Central memory CD8-positive, alpha-beta T cell (primary cell): ENCODE results near the gene FARS2.

Experiments
- ATAC-seq: fragments of 150-1000 bp; cut with Tn5 transposase; replicated peaks from 2 replicates; pipeline ENCODE4 v1.10.0; 2022; ENCODE audit warnings: mild to moderate bottlenecking, moderate FRiP score, moderate number of reproducible peaks; ENCODE audit not compliant: poor library complexity, severe bottlenecking; ENCODE audit errors: extremely low read depth
- DNase-seq, 2 donors: peaks; one replicate each; pipeline ENCODE4 v3.0.0; 2021; ENCODE audit warnings: low spot score in 2 of 2
- H3K27ac Mint-ChIP-seq: one replicate; pipeline ENCODE4 v1.8.0; 2022; ENCODE audit warnings: low read depth, mild to moderate bottlenecking, moderate library complexity, mixed read lengths
- H3K27me3 Mint-ChIP-seq: one replicate; pipeline ENCODE4 v1.8.0; 2022; ENCODE audit warnings: mixed read lengths
- H3K36me3 Mint-ChIP-seq: one replicate; pipeline ENCODE4 v1.8.0; 2022; ENCODE audit warnings: mild to moderate bottlenecking, moderate library complexity, mixed read lengths; ENCODE audit not compliant: insufficient read depth
- H3K4me1 Mint-ChIP-seq: one replicate; pipeline ENCODE4 v1.8.0; 2022; ENCODE audit warnings: mixed read lengths
- H3K4me3 Mint-ChIP-seq: one replicate; pipeline ENCODE4 v1.8.0; 2022; ENCODE audit warnings: mild to moderate bottlenecking, moderate library complexity, mixed read lengths
- H3K9me3 Mint-ChIP-seq: one replicate; pipeline ENCODE4 v1.8.0; 2022; ENCODE audit warnings: mixed read lengths

Gene FARS2

GRCh38 chr6:5235830-5236229 lies 25.5 kb upstream of the FARS2 start:
- Mint-ChIP-seq H3K4me3 (no peak overlapping the region), H3K36me3 (peaks cover 2% of the 10 kb centered on the region), H3K4me1 (no peaks in the 10 kb centered on the region), H3K27me3 (no peaks in the 10 kb centered on the region), H3K9me3 (no peaks in the 10 kb centered on the region), H3K27ac (no peak overlapping the region)
- DNase-seq (no peak), ATAC-seq (no peak)

GRCh38 chr6:5237805-5238204 lies 23.5 kb upstream of the FARS2 start:
- H3K27ac Mint-ChIP-seq: no peak overlapping the region
- no peaks in the 10 kb centered on the region for H3K4me1 Mint-ChIP-seq
- no peak for ATAC-seq
- peaks cover 2% of the 10 kb centered on the region for H3K36me3 Mint-ChIP-seq
- no peak for DNase-seq
- H3K27me3 Mint-ChIP-seq: no peaks in the 10 kb centered on the region
- no peaks in the 10 kb centered on the region for H3K9me3 Mint-ChIP-seq
- H3K4me3 Mint-ChIP-seq: no peak overlapping the region

- H3K27ac Mint-ChIP-seq: no peak overlapping the region
- no peak overlapping the region for H3K4me3 Mint-ChIP-seq
- peaks cover 2% of the 10 kb centered on the region for H3K36me3 Mint-ChIP-seq
- H3K4me1 Mint-ChIP-seq: no peaks in the 10 kb centered on the region
- no peaks in the 10 kb centered on the region for H3K27me3 Mint-ChIP-seq
- ATAC-seq (no peak), DNase-seq (no peak)
- no peaks in the 10 kb centered on the region for H3K9me3 Mint-ChIP-seq
Observed at GRCh38 chr6:5238336-5238735, 23.0 kb upstream of the FARS2 start.

GRCh38 chr6:5241252-5241651 lies 20.1 kb upstream of the FARS2 start:
- ATAC-seq (no peak), DNase-seq (no peak)
- H3K27ac Mint-ChIP-seq: no peak overlapping the region
- H3K4me1 Mint-ChIP-seq: peaks cover 9% of the 10 kb centered on the region
- H3K36me3 Mint-ChIP-seq: peaks cover 2% of the 10 kb centered on the region
- H3K9me3 Mint-ChIP-seq: no peaks in the 10 kb centered on the region
- no peak overlapping the region for H3K4me3 Mint-ChIP-seq
- H3K27me3 Mint-ChIP-seq: no peaks in the 10 kb centered on the region

- H3K27ac Mint-ChIP-seq: no peak overlapping the region
- ATAC-seq (no peak), DNase-seq (no peak)
- no peaks in the 10 kb centered on the region for H3K9me3 Mint-ChIP-seq
- peaks cover 3% of the 10 kb centered on the region for H3K36me3 Mint-ChIP-seq
- H3K27me3 Mint-ChIP-seq: no peaks in the 10 kb centered on the region
- peaks cover 13% of the 10 kb centered on the region for H3K4me1 Mint-ChIP-seq
- H3K4me3 Mint-ChIP-seq: no peak overlapping the region
Observed at GRCh38 chr6:5243069-5243468, 18.2 kb upstream of the FARS2 start.

- no peaks in the 10 kb centered on the region for H3K27me3 Mint-ChIP-seq
- H3K27ac Mint-ChIP-seq: no peak overlapping the region
- no peaks in the 10 kb centered on the region for H3K9me3 Mint-ChIP-seq
- no peak for DNase-seq
- ATAC-seq: no peak
- H3K4me1 Mint-ChIP-seq: peaks cover 13% of the 10 kb centered on the region
- H3K36me3 Mint-ChIP-seq: peaks cover 1% of the 10 kb centered on the region
- H3K4me3 Mint-ChIP-seq: no peak overlapping the region
Observed at GRCh38 chr6:5246141-5247097, 14.9 kb upstream of the FARS2 start.

- ATAC-seq (no peak), DNase-seq (no peak)
- Mint-ChIP-seq H3K36me3 (peaks cover 1% of the 10 kb centered on the region), H3K9me3 (no peaks in the 10 kb centered on the region), H3K27ac (no peak overlapping the region), H3K27me3 (no peaks in the 10 kb centered on the region), H3K4me3 (no peak overlapping the region), H3K4me1 (peaks cover 13% of the 10 kb centered on the region)
Observed at GRCh38 chr6:5247201-5247600, 14.1 kb upstream of the FARS2 start.

GRCh38 chr6:5248302-5249098 lies 12.8 kb upstream of the FARS2 start:
- H3K27ac Mint-ChIP-seq: no peak overlapping the region
- H3K4me1 Mint-ChIP-seq: peaks cover 13% of the 10 kb centered on the region
- H3K27me3 Mint-ChIP-seq: no peaks in the 10 kb centered on the region
- DNase-seq (no peak), ATAC-seq (no peak)
- H3K36me3 Mint-ChIP-seq: peaks cover 1% of the 10 kb centered on the region
- H3K9me3 Mint-ChIP-seq: no peaks in the 10 kb centered on the region
- H3K4me3 Mint-ChIP-seq: no peak overlapping the region

- H3K27ac Mint-ChIP-seq: no peak overlapping the region
- DNase-seq (no peak), ATAC-seq (no peak)
- H3K9me3 Mint-ChIP-seq: no peaks in the 10 kb centered on the region
- peaks cover 1% of the 10 kb centered on the region for H3K36me3 Mint-ChIP-seq
- H3K4me1 Mint-ChIP-seq: peaks cover 13% of the 10 kb centered on the region
- H3K4me3 Mint-ChIP-seq: no peak overlapping the region
- H3K27me3 Mint-ChIP-seq: no peaks in the 10 kb centered on the region
Observed at GRCh38 chr6:5249451-5250122, 11.7 kb upstream of the FARS2 start.

- ATAC-seq (no peak), DNase-seq (no peak)
- peaks cover 12% of the 10 kb centered on the region for H3K4me1 Mint-ChIP-seq
- no peaks in the 10 kb centered on the region for H3K9me3 Mint-ChIP-seq
- H3K4me3 Mint-ChIP-seq: no peak overlapping the region
- H3K27ac Mint-ChIP-seq: no peak overlapping the region
- no peaks in the 10 kb centered on the region for H3K27me3 Mint-ChIP-seq
- H3K36me3 Mint-ChIP-seq: peaks cover 1% of the 10 kb centered on the region
Observed at GRCh38 chr6:5250451-5250850, 10.9 kb upstream of the FARS2 start.

- H3K36me3 Mint-ChIP-seq: peaks cover 1% of the 10 kb centered on the region
- no peak overlapping the region for H3K4me3 Mint-ChIP-seq
- H3K9me3 Mint-ChIP-seq: no peaks in the 10 kb centered on the region
- no peak overlapping the region for H3K27ac Mint-ChIP-seq
- no peak for DNase-seq
- no peaks in the 10 kb centered on the region for H3K27me3 Mint-ChIP-seq
- no peak for ATAC-seq
- peaks cover 7% of the 10 kb centered on the region for H3K4me1 Mint-ChIP-seq
Observed at GRCh38 chr6:5250911-5251310, 10.4 kb upstream of the FARS2 start.

- no peaks in the 10 kb centered on the region for H3K27me3 Mint-ChIP-seq
- no peak overlapping the region for H3K4me3 Mint-ChIP-seq
- H3K4me1 Mint-ChIP-seq: peaks cover 25% of the 10 kb centered on the region
- ATAC-seq (no peak), DNase-seq (no peak)
- H3K27ac Mint-ChIP-seq: no peak overlapping the region
- H3K9me3 Mint-ChIP-seq: no peaks in the 10 kb centered on the region
- H3K36me3 Mint-ChIP-seq: peaks cover 12% of the 10 kb centered on the region
Observed at GRCh38 chr6:5256952-5257351, 4.4 kb upstream of the FARS2 start.
